Esophagus squamous epithelium (tissue), 4 donors: ENCODE data around the gene PLCH2.
"Not testable (repeated sequence)": the region's sequence is repeated elsewhere in the genome, so short reads cannot be mapped to it uniquely, and the experiment has no call there.

Source experiments
- CTCF ChIP-seq, 6 experiments: fragments of 450-650 bp in 4 of 6; fragments of 200-600 bp in 2 of 6; sonication (generic) in 2 of 6; IDR thresholded peaks; one replicate each; pipeline ENCODE4 v1.5.1; 2016 to 2019; ENCODE audit warnings: antibody characterized with exemption in 6 of 6, mild to moderate bottlenecking in 4 of 6, moderate library complexity in 4 of 6
- POLR2A ChIP-seq, 4 donors: fragments of 450-650 bp; IDR thresholded peaks; one replicate each; pipeline ENCODE4 v1.6.1; 2017; ENCODE audit warnings: antibody characterized with exemption in 4 of 4, mild to moderate bottlenecking in 4 of 4, moderate library complexity in 3 of 4

GRCh38 chr1:2553076-2553475 lies 77.0 kb downstream of the PLCH2 start:
- TF ChIP-seq CTCF, POLR2A (IDR thresholded peaks at IDR 0.05): not testable (repeated sequence)
